ENCODE data around the gene PRKG1.

The PRKG1 gene

DNA sequence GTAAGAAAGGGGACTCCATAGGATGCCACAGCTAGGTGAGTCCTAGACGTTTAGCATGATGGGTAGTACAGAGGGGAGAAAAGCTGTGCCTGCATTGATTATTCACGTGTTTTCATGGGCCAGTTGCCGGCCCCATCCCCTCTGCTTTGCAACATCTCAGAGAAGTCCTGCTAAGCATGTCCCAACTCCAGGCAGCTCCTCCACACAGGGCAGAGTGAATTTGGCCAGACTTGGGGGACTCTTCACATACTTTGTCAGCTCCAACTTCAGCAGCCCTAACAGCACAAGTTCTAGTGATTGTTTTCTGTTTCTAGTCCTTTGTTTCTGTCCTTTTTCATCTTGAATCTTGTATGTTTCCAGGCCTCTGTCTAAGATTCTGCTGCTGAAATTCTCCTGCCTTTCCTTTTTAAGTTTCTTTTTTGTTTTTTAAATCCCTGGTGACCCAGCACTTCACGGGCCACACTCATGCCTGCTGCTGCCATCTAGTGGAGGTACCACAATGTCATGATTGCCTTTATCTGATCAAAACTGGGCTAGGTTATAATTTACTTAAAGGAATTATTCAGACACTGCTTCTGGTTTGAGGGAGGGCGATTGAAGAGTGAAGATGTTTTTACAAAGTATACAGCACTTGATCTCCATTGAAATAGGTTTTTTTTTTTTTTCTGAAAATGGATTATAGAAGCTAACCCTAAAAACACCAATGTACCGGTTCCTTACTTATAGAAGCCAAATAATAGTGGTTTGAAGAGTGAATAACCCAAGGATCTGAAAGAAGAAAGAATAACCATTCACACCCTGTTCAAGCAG, 348.2 kb downstream of the PRKG1 start:
- Histone ChIP-seq H3K4me1 (ENCODE audit: control insufficient read depth in 2 of 2, insufficient read depth in 1 of 2, low read depth in 1 of 2, low read length in 2 of 2) (peaks cover 0 to 5% of the 10 kb centered on the region in 2 donors), H3K23ac (ENCODE audit: low read depth, low read length, poor library complexity) (no peak overlapping the region), H3K9me3 (replicated peaks in 1 of 2; ENCODE audit: control insufficient read depth in 2 of 2, insufficient read depth in 1 of 2, low read depth in 1 of 2, low read length in 2 of 2) (no peaks in the 10 kb centered on the region), H3K9ac (ENCODE audit: low read depth, low read length, poor library complexity) (no peak overlapping the region), H2BK120ac (ENCODE audit: low read depth, low read length) (no peak overlapping the region), H3K79me1 (ENCODE audit: low read depth, low read length) (no peaks in the 10 kb centered on the region), H3K18ac (ENCODE audit: low read length) (no peak overlapping the region), H3K4me2 (ENCODE audit: insufficient read depth, low read length, poor library complexity, severe bottlenecking) (no peak overlapping the region), H2AFZ (ENCODE audit: low read length) (peak overlapping the region; percentile 76), H2BK12ac (ENCODE audit: low read length) (no peak overlapping the region), H3K4me3 (ENCODE audit: low read length in 2 of 2) (no peak overlapping the region), H3K36me3 (replicated peaks in 1 of 2; ENCODE audit: control insufficient read depth in 2 of 2, insufficient read depth in 2 of 2, low read length in 2 of 2) (no peaks in the 10 kb centered on the region), H2AK5ac (ENCODE audit: low read depth, low read length) (no peak overlapping the region), H3K27me3 (ENCODE audit: control insufficient read depth in 3 of 3, insufficient read depth in 3 of 3, low read depth in 1 of 3, low read length in 3 of 3) (no peaks in the 10 kb centered on the region), H3K4ac (ENCODE audit: low read length) (no peak overlapping the region), H3K27ac (replicated peaks; ENCODE audit: low read length) (no peak overlapping the region), H2BK5ac (ENCODE audit: low read length) (no peak overlapping the region), H4K91ac (ENCODE audit: low read depth, low read length, poor library complexity) (no peak overlapping the region), H2BK15ac (ENCODE audit: low read length) (no peak overlapping the region), H3K14ac (ENCODE audit: low read length) (no peak overlapping the region), H4K8ac (ENCODE audit: low read depth, low read length) (no peak overlapping the region)
- no CpG with 5 or more reads among the region's 6 CpGs for WGBS, 2 donors (ENCODE audit: extremely low coverage in 2 of 2, insufficient read length in 2 of 2, insufficient replicate concordance in 1 of 2)
- DNase-seq (ENCODE audit: low spot score): no peak

DNA sequence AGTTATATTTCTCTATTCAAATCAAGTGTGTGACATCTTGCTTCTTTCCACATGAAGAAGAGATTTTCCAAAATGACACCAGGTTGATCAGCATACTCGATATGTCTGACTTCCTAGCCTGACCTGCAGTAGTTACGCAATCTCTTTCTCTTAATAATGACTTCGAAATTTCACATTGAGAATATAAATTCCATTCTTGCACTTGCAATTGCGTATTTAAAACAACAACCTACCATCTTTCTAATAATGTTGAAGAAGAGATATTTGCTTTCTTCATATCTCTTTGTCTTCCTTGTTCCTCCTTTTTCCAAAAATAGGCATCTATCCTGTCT, 348.8 kb downstream of the PRKG1 start:
- H3K4me1 ChIP-seq (ENCODE audit: control insufficient read depth in 2 of 2, insufficient read depth in 1 of 2, low read depth in 1 of 2, low read length in 2 of 2): peaks cover 0 to 5% of the 10 kb centered on the region in 2 donors
- WGBS, 2 donors (ENCODE audit: extremely low coverage in 2 of 2, insufficient read length in 2 of 2, insufficient replicate concordance in 1 of 2): no CpG with 5 or more reads among the region's 4 CpGs
- no peak overlapping the region for H4K8ac ChIP-seq (ENCODE audit: low read depth, low read length)
- H3K4me3 ChIP-seq (ENCODE audit: low read length in 2 of 2): no peak overlapping the region
- H2AK5ac ChIP-seq (ENCODE audit: low read depth, low read length): no peak overlapping the region
- no peak overlapping the region for H2AFZ ChIP-seq (ENCODE audit: low read length)
- no peak overlapping the region for H3K23ac ChIP-seq (ENCODE audit: low read depth, low read length, poor library complexity)
- no peak overlapping the region for H2BK15ac ChIP-seq (ENCODE audit: low read length)
- DNase-seq (ENCODE audit: low spot score): no peak
- H3K36me3 ChIP-seq (replicated peaks in 1 of 2; ENCODE audit: control insufficient read depth in 2 of 2, insufficient read depth in 2 of 2, low read length in 2 of 2): no peaks in the 10 kb centered on the region
- no peak overlapping the region for H3K9ac ChIP-seq (ENCODE audit: low read depth, low read length, poor library complexity)
- no peak overlapping the region for H3K14ac ChIP-seq (ENCODE audit: low read length)
- H2BK5ac ChIP-seq (ENCODE audit: low read length): no peak overlapping the region
- H4K91ac ChIP-seq (ENCODE audit: low read depth, low read length, poor library complexity): no peak overlapping the region
- H2BK12ac ChIP-seq (ENCODE audit: low read length): no peak overlapping the region
- no peak overlapping the region for H3K4me2 ChIP-seq (ENCODE audit: insufficient read depth, low read length, poor library complexity, severe bottlenecking)
- no peaks in the 10 kb centered on the region for H3K27me3 ChIP-seq (ENCODE audit: control insufficient read depth in 3 of 3, insufficient read depth in 3 of 3, low read depth in 1 of 3, low read length in 3 of 3)
- H2BK120ac ChIP-seq (ENCODE audit: low read depth, low read length): no peak overlapping the region
- H3K18ac ChIP-seq (ENCODE audit: low read length): no peak overlapping the region
- no peak overlapping the region for H3K27ac ChIP-seq (replicated peaks; ENCODE audit: low read length)
- no peaks in the 10 kb centered on the region for H3K79me1 ChIP-seq (ENCODE audit: low read depth, low read length)
- no peaks in the 10 kb centered on the region for H3K9me3 ChIP-seq (replicated peaks in 1 of 2; ENCODE audit: control insufficient read depth in 2 of 2, insufficient read depth in 1 of 2, low read depth in 1 of 2, low read length in 2 of 2)
- H3K4ac ChIP-seq (ENCODE audit: low read length): no peak overlapping the region

DNA sequence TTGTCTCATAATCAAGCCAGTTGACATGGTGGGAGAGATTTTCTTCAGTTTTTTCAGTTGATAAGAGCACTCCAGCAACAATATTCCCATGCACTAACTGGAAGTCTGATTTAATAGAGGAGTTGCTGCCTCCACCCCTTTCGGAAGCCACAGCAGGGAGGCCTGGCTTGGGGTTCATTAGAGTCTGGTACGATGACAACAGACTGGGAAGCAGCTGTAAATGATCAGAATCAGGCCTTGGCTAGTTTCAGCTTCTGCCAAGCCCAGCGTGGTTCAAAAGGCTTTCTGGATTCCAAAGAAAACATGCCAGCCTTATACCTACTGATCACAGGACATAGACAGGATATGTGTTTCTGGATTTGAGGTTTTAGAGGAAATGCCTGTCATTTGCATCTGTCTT, 351.1 kb downstream of the PRKG1 start:
- no peak overlapping the region for H3K27ac ChIP-seq (replicated peaks; ENCODE audit: low read length)
- no peak overlapping the region for H3K4me3 ChIP-seq (ENCODE audit: low read length in 2 of 2)
- no peak overlapping the region for H3K23ac ChIP-seq (ENCODE audit: low read depth, low read length, poor library complexity)
- no peak overlapping the region for H3K14ac ChIP-seq (ENCODE audit: low read length)
- no CpG with 5 or more reads among the region's 3 CpGs for WGBS, 2 donors (ENCODE audit: extremely low coverage in 2 of 2, insufficient read length in 2 of 2, insufficient replicate concordance in 1 of 2)
- H2AFZ ChIP-seq (ENCODE audit: low read length): no peak overlapping the region
- no peak overlapping the region for H2AK5ac ChIP-seq (ENCODE audit: low read depth, low read length)
- no peaks in the 10 kb centered on the region for H3K27me3 ChIP-seq (ENCODE audit: control insufficient read depth in 3 of 3, insufficient read depth in 3 of 3, low read depth in 1 of 3, low read length in 3 of 3)
- H2BK120ac ChIP-seq (ENCODE audit: low read depth, low read length): no peak overlapping the region
- H3K79me1 ChIP-seq (ENCODE audit: low read depth, low read length): no peaks in the 10 kb centered on the region
- H2BK12ac ChIP-seq (ENCODE audit: low read length): no peak overlapping the region
- H4K8ac ChIP-seq (ENCODE audit: low read depth, low read length): no peak overlapping the region
- no peak overlapping the region for H4K91ac ChIP-seq (ENCODE audit: low read depth, low read length, poor library complexity)
- H3K4me1 ChIP-seq (ENCODE audit: control insufficient read depth in 2 of 2, insufficient read depth in 1 of 2, low read depth in 1 of 2, low read length in 2 of 2): peaks cover 0 to 5% of the 10 kb centered on the region in 2 donors
- no peak overlapping the region for H3K18ac ChIP-seq (ENCODE audit: low read length)
- DNase-seq (ENCODE audit: low spot score): no peak
- no peak overlapping the region for H3K4me2 ChIP-seq (ENCODE audit: insufficient read depth, low read length, poor library complexity, severe bottlenecking)
- no peak overlapping the region for H3K4ac ChIP-seq (ENCODE audit: low read length)
- H3K9ac ChIP-seq (ENCODE audit: low read depth, low read length, poor library complexity): no peak overlapping the region
- H2BK15ac ChIP-seq (ENCODE audit: low read length): no peak overlapping the region
- H3K9me3 ChIP-seq (replicated peaks in 1 of 2; ENCODE audit: control insufficient read depth in 2 of 2, insufficient read depth in 1 of 2, low read depth in 1 of 2, low read length in 2 of 2): no peaks in the 10 kb centered on the region
- H2BK5ac ChIP-seq (ENCODE audit: low read length): no peak overlapping the region
- no peaks in the 10 kb centered on the region for H3K36me3 ChIP-seq (replicated peaks in 1 of 2; ENCODE audit: control insufficient read depth in 2 of 2, insufficient read depth in 2 of 2, low read length in 2 of 2)

DNA sequence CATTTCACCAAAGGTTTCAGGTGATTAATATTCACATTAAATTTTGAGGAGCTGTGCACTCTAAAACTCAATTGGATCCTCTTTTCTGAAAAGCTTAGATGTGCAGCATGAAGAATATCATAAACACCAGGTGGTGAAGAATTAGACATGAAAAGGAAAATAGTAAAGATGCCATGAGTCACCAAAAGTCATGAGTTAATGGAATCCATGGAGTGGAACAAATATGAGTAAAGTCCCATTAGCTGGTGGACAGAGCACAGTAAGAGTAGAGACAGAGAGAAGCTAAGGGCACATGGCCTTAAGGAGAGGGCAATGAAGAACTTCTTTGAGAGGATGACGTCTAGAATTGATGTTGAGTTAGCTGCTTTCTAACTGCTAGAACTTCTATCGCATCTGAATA, 353.5 kb downstream of the PRKG1 start:
- no peak overlapping the region for H2AFZ ChIP-seq (ENCODE audit: low read length)
- H3K23ac ChIP-seq (ENCODE audit: low read depth, low read length, poor library complexity): no peak overlapping the region
- no peaks in the 10 kb centered on the region for H3K27me3 ChIP-seq (ENCODE audit: control insufficient read depth in 3 of 3, insufficient read depth in 3 of 3, low read depth in 1 of 3, low read length in 3 of 3)
- H3K4me2 ChIP-seq (ENCODE audit: insufficient read depth, low read length, poor library complexity, severe bottlenecking): no peak overlapping the region
- H2BK5ac ChIP-seq (ENCODE audit: low read length): no peak overlapping the region
- no peak for DNase-seq (ENCODE audit: low spot score)
- peaks cover 0 to 3% of the 10 kb centered on the region in 2 donors for H3K4me1 ChIP-seq (ENCODE audit: control insufficient read depth in 2 of 2, insufficient read depth in 1 of 2, low read depth in 1 of 2, low read length in 2 of 2)
- no peak overlapping the region for H2BK120ac ChIP-seq (ENCODE audit: low read depth, low read length)
- H3K27ac ChIP-seq (replicated peaks; ENCODE audit: low read length): no peak overlapping the region
- no peaks in the 10 kb centered on the region for H3K36me3 ChIP-seq (replicated peaks in 1 of 2; ENCODE audit: control insufficient read depth in 2 of 2, insufficient read depth in 2 of 2, low read length in 2 of 2)
- H4K91ac ChIP-seq (ENCODE audit: low read depth, low read length, poor library complexity): no peak overlapping the region
- H3K4ac ChIP-seq (ENCODE audit: low read length): no peak overlapping the region
- no peak overlapping the region for H3K18ac ChIP-seq (ENCODE audit: low read length)
- H4K8ac ChIP-seq (ENCODE audit: low read depth, low read length): no peak overlapping the region
- H3K79me1 ChIP-seq (ENCODE audit: low read depth, low read length): no peaks in the 10 kb centered on the region
- no peak overlapping the region for H2BK15ac ChIP-seq (ENCODE audit: low read length)
- no peaks in the 10 kb centered on the region for H3K9me3 ChIP-seq (replicated peaks in 1 of 2; ENCODE audit: control insufficient read depth in 2 of 2, insufficient read depth in 1 of 2, low read depth in 1 of 2, low read length in 2 of 2)
- H3K14ac ChIP-seq (ENCODE audit: low read length): no peak overlapping the region
- WGBS, 2 donors (ENCODE audit: extremely low coverage in 2 of 2, insufficient read length in 2 of 2, insufficient replicate concordance in 1 of 2): no CpG with 5 or more reads among the region's 2 CpGs
- no peak overlapping the region for H2BK12ac ChIP-seq (ENCODE audit: low read length)
- H2AK5ac ChIP-seq (ENCODE audit: low read depth, low read length): no peak overlapping the region
- no peak overlapping the region for H3K4me3 ChIP-seq (ENCODE audit: low read length in 2 of 2)
- no peak overlapping the region for H3K9ac ChIP-seq (ENCODE audit: low read depth, low read length, poor library complexity)
